Tibial nerve (tissue), 4 donors: ENCODE data around the gene RPL19.

Experiments
- EP300 ChIP-seq, 2 donors: sonication (generic); formaldehyde crosslinking; IDR thresholded peaks; one replicate each; pipeline ENCODE4 v1.6.1; 2017; ENCODE audit warnings: antibody characterized with exemption in 2 of 2, mild to moderate bottlenecking in 1 of 2
- POLR2A ChIP-seq, 2 donors: fragments of 450-650 bp; IDR thresholded peaks; one replicate each; pipeline ENCODE4 v1.6.1; 2017; ENCODE audit warnings: antibody characterized with exemption in 2 of 2, mild to moderate bottlenecking in 2 of 2, moderate library complexity in 2 of 2
- TF ChIP-seq, protein P1 (sequence below), 5 experiments: fragments of 200-600 bp in 3 of 5; fragments of 450-650 bp in 2 of 5; sonication (generic) in 3 of 5; IDR thresholded peaks; one replicate each; pipeline ENCODE4 v1.5.1; 2016 to 2019; ENCODE audit warnings: antibody characterized with exemption in 5 of 5, mild to moderate bottlenecking in 3 of 5, moderate library complexity in 2 of 5

DNA sequence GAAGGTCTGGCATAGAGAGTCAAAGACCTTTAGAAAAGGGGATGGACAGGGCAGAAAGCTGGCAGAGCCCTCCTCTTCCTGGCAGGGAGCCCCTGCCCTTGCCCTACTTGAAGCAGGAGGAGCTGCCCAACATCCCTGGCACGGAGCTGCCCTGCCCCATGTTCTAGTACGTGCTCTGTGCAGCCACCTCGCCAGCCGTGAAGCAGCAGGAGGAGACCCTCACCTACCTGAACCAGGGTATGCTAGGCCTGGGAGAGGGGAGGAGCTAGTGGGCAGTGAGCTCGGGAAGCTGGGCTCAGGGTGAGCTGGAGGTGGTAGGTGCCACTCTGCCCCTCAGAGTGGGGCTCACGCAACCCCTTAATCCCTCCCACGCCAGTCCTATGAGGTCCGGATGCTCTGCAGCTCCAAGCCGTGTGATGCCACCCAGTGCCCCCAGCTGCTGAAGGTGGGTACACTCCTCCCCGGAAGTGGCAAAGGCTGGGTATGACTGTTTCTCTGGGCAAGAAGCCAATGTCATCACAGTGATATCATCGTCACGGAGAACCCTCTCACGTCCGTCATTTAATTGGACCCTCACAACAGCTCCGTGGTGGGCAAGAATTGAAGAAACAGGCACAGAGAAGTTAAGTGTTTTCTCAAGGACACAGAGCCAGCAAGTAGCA, 38.4 kb downstream of the RPL19 start:
- TF ChIP-seq, protein P1, sequence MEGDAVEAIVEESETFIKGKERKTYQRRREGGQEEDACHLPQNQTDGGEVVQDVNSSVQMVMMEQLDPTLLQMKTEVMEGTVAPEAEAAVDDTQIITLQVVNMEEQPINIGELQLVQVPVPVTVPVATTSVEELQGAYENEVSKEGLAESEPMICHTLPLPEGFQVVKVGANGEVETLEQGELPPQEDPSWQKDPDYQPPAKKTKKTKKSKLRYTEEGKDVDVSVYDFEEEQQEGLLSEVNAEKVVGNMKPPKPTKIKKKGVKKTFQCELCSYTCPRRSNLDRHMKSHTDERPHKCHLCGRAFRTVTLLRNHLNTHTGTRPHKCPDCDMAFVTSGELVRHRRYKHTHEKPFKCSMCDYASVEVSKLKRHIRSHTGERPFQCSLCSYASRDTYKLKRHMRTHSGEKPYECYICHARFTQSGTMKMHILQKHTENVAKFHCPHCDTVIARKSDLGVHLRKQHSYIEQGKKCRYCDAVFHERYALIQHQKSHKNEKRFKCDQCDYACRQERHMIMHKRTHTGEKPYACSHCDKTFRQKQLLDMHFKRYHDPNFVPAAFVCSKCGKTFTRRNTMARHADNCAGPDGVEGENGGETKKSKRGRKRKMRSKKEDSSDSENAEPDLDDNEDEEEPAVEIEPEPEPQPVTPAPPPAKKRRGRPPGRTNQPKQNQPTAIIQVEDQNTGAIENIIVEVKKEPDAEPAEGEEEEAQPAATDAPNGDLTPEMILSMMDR (IDR thresholded peaks at IDR 0.05), result no peak
- no peak for TF ChIP-seq EP300 (IDR thresholded peaks at IDR 0.05)
- no peak for TF ChIP-seq POLR2A (IDR thresholded peaks at IDR 0.05)
